K562 (cell line): ENCODE measurements around the gene HOXB6. TPM values are rescaled to one million over a fixed set of nuclear protein-coding genes. Genes with fewer than 3 reads are reported as not detected.
A peak's percentile ranks its signal among the peaks of the same experiment; 100 is the strongest.

Experiments
- BRD4 ChIP-seq: fragments of 200-600 bp; sonication (generic); IDR thresholded peaks from 2 replicates; pipeline ENCODE4 v1.6.1; 2017; ENCODE audit warnings: inconsistent platforms
- DDX20 ChIP-seq: fragments of 450-650 bp; IDR thresholded peaks from 2 replicates; pipeline ENCODE4 v1.6.1; 2016; ENCODE audit warnings: missing genetic modification characterization, low read depth, mild to moderate bottlenecking, missing compliant biosample characterization, moderate library complexity
- ILF3 ChIP-seq: fragments of 450-650 bp; IDR thresholded peaks from 2 replicates; pipeline ENCODE4 v1.6.1; 2018; ENCODE audit warnings: antibody characterized with exemption, mild to moderate bottlenecking, moderate library complexity, borderline replicate concordance
- NCOR1 ChIP-seq: fragments of 450-650 bp; IDR thresholded peaks from 2 replicates; pipeline ENCODE4 v1.6.1; 2016; ENCODE audit warnings: mild to moderate bottlenecking, moderate library complexity
- RFX5 ChIP-seq: IDR thresholded peaks from 2 replicates; pipeline ENCODE4 v1.6.1; 2011; ENCODE audit warnings: low read depth, mild to moderate bottlenecking, improper control_type of control experiment, low read length
- SMARCE1 ChIP-seq: fragments of 450-650 bp; IDR thresholded peaks from 2 replicates; pipeline ENCODE4 v1.7.1; 2016; ENCODE audit warnings: mild to moderate bottlenecking
- STAT5A ChIP-seq: IDR thresholded peaks from 2 replicates; pipeline ENCODE4 v1.6.1; 2012; ENCODE audit warnings: low read length, inconsistent platforms, borderline replicate concordance
- TAF1 ChIP-seq: IDR thresholded peaks from 2 replicates; pipeline ENCODE4 v1.6.1; 2011; ENCODE audit warnings: mild to moderate bottlenecking, low read length, moderate library complexity; ENCODE audit not compliant: insufficient read depth, control insufficient read depth, severe bottlenecking; ENCODE audit errors: extremely low read depth
- TCF3 ChIP-seq: sonication (generic); formaldehyde crosslinking; IDR thresholded peaks from 2 replicates; pipeline ENCODE4 v1.4.0; 2020; ENCODE audit warnings: mild to moderate bottlenecking, missing genetic modification reagents
- XRCC5 ChIP-seq: fragments of 200-400 bp; formaldehyde crosslinking; IDR thresholded peaks from 2 replicates; pipeline ENCODE4 v1.6.1; 2017; ENCODE audit warnings: low read depth, mild to moderate bottlenecking, low read length
- ZBTB7A ChIP-seq: IDR thresholded peaks from 2 replicates; pipeline ENCODE4 v1.6.1; 2011; ENCODE audit warnings: low read depth, mild to moderate bottlenecking, low read length, moderate library complexity, borderline replicate concordance; ENCODE audit not compliant: control insufficient read depth
- ZEB2 ChIP-seq: fragments of 450-650 bp; IDR thresholded peaks from 2 replicates; pipeline ENCODE4 v1.6.1; 2016
- polyA plus RNA-seq, 8 experiments: library from polyadenylated mRNA; depleted of rRNA in 4 of 8; stranded (reverse) in 5 of 8; unstranded in 3 of 8; fragments of >200 nt; fragmentation: Nextera tagmentation in 2 of 8; fragmentation: Illumina TruSeq in 1 of 8; extraction: Ambion mirVana in 2 of 8; extraction: Trizol in 1 of 8; gene quantifications; 2 replicates each; pipeline versions ENCODE4 v1.2.1 to v1.2.3, GENCODE V29; 2011 to 2014; ENCODE audit warnings: inconsistent platforms in 1 of 8, missing spikeins in 1 of 8
- total RNA-seq, 7 experiments: library from RNA; depleted of rRNA in 6 of 7; stranded (reverse); fragments of >200 nt in 6 of 7; fragmentation: Illumina TruSeq in 2 of 7; extraction: Trizol in 2 of 7; gene quantifications; 2 replicates each; pipeline versions ENCODE4 v1.2.1 to v1.2.3, GENCODE V29; 2011 to 2021; ENCODE audit warnings: low replicate concordance in 1 of 7
- TF ChIP-seq, protein P1 (sequence below): fragments of 200-800 bp; sonication (Bioruptor generic); IDR thresholded peaks from 2 replicates; pipeline ENCODE4 v1.6.1; 2017; ENCODE audit warnings: missing genetic modification characterization, missing compliant biosample characterization
- TF ChIP-seq, protein P2 (sequence below): fragments of 450-650 bp; IDR thresholded peaks from 2 replicates; pipeline ENCODE4 v1.6.1; 2016; ENCODE audit warnings: mild to moderate bottlenecking, moderate library complexity

The HOXB6 gene
- total and polyA plus RNA-seq, 9 of the 15 experiments (the other 6 are each of a cell fraction or from before 2014, with no cell fraction given), result 1.2 to 14.8 (median 4.9) TPM

DNA sequence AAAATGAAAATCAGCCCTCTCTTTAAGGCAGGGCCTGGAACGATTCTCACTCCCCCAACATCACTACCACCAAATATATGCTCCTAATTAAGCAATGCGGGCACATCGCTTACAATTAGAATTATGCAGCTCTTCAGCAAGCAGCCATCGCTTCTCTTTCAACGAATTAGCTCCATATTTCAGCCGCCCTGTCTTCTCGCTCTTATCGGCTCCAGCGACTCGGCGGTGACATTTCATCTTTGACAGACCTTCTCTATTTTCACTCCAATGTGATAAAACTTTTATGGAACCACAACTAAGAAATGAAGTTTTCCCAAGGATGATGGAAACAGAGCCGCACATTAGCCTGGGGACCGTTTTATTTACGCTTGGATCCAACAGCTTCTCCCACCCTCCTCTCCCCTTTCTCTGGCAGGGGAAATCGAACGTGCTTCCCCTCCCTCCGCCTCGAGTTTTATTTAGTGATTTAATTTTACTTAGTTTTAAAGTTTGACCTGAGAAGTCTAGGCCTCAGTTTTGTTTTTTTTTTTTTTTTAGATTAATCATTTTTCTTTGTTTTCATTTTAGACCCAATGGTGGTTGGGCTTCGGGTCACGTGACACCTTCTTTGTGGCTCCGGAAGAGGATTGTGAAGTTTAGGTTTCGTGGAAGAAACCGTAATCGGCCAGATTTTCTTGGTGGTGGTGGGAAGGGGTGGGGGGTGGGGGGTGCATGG, 56.8 kb downstream of the HOXB6 start (continued):
- TF ChIP-seq, protein P1, sequence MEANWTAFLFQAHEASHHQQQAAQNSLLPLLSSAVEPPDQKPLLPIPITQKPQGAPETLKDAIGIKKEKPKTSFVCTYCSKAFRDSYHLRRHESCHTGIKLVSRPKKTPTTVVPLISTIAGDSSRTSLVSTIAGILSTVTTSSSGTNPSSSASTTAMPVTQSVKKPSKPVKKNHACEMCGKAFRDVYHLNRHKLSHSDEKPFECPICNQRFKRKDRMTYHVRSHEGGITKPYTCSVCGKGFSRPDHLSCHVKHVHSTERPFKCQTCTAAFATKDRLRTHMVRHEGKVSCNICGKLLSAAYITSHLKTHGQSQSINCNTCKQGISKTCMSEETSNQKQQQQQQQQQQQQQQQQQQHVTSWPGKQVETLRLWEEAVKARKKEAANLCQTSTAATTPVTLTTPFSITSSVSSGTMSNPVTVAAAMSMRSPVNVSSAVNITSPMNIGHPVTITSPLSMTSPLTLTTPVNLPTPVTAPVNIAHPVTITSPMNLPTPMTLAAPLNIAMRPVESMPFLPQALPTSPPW (CRISPR knock-in tag), result peak; percentile 66; the same call in 1 of the 2 replicates
- TF ChIP-seq ZEB2 (no peak), NCOR1 (0 out of 2 replicates have a peak, but pooled peaks have one; percentile 28), SMARCE1 (peak; percentile 60), BRD4 (peak; percentile 15; the same call in 1 of the 2 replicates), ZBTB7A (peak; percentile 61; the same call in 1 of the 2 replicates), ILF3 (peak; percentile 15; the same call in 1 of the 2 replicates), STAT5A (0 out of 2 replicates have a peak, but pooled peaks have one; percentile 12), RFX5 (no peak), XRCC5 (no peak), TAF1 (peak; percentile 17), TCF3 (CRISPR knock-in tag) (peak; percentile 60), DDX20 (tag) (no peak)
- TF ChIP-seq, protein P2, sequence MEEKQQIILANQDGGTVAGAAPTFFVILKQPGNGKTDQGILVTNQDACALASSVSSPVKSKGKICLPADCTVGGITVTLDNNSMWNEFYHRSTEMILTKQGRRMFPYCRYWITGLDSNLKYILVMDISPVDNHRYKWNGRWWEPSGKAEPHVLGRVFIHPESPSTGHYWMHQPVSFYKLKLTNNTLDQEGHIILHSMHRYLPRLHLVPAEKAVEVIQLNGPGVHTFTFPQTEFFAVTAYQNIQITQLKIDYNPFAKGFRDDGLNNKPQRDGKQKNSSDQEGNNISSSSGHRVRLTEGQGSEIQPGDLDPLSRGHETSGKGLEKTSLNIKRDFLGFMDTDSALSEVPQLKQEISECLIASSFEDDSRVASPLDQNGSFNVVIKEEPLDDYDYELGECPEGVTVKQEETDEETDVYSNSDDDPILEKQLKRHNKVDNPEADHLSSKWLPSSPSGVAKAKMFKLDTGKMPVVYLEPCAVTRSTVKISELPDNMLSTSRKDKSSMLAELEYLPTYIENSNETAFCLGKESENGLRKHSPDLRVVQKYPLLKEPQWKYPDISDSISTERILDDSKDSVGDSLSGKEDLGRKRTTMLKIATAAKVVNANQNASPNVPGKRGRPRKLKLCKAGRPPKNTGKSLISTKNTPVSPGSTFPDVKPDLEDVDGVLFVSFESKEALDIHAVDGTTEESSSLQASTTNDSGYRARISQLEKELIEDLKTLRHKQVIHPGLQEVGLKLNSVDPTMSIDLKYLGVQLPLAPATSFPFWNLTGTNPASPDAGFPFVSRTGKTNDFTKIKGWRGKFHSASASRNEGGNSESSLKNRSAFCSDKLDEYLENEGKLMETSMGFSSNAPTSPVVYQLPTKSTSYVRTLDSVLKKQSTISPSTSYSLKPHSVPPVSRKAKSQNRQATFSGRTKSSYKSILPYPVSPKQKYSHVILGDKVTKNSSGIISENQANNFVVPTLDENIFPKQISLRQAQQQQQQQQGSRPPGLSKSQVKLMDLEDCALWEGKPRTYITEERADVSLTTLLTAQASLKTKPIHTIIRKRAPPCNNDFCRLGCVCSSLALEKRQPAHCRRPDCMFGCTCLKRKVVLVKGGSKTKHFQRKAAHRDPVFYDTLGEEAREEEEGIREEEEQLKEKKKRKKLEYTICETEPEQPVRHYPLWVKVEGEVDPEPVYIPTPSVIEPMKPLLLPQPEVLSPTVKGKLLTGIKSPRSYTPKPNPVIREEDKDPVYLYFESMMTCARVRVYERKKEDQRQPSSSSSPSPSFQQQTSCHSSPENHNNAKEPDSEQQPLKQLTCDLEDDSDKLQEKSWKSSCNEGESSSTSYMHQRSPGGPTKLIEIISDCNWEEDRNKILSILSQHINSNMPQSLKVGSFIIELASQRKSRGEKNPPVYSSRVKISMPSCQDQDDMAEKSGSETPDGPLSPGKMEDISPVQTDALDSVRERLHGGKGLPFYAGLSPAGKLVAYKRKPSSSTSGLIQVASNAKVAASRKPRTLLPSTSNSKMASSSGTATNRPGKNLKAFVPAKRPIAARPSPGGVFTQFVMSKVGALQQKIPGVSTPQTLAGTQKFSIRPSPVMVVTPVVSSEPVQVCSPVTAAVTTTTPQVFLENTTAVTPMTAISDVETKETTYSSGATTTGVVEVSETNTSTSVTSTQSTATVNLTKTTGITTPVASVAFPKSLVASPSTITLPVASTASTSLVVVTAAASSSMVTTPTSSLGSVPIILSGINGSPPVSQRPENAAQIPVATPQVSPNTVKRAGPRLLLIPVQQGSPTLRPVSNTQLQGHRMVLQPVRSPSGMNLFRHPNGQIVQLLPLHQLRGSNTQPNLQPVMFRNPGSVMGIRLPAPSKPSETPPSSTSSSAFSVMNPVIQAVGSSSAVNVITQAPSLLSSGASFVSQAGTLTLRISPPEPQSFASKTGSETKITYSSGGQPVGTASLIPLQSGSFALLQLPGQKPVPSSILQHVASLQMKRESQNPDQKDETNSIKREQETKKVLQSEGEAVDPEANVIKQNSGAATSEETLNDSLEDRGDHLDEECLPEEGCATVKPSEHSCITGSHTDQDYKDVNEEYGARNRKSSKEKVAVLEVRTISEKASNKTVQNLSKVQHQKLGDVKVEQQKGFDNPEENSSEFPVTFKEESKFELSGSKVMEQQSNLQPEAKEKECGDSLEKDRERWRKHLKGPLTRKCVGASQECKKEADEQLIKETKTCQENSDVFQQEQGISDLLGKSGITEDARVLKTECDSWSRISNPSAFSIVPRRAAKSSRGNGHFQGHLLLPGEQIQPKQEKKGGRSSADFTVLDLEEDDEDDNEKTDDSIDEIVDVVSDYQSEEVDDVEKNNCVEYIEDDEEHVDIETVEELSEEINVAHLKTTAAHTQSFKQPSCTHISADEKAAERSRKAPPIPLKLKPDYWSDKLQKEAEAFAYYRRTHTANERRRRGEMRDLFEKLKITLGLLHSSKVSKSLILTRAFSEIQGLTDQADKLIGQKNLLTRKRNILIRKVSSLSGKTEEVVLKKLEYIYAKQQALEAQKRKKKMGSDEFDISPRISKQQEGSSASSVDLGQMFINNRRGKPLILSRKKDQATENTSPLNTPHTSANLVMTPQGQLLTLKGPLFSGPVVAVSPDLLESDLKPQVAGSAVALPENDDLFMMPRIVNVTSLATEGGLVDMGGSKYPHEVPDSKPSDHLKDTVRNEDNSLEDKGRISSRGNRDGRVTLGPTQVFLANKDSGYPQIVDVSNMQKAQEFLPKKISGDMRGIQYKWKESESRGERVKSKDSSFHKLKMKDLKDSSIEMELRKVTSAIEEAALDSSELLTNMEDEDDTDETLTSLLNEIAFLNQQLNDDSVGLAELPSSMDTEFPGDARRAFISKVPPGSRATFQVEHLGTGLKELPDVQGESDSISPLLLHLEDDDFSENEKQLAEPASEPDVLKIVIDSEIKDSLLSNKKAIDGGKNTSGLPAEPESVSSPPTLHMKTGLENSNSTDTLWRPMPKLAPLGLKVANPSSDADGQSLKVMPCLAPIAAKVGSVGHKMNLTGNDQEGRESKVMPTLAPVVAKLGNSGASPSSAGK, result peak; percentile 41; the same call in 1 of the 2 replicates
